HG02623 (cell line): ENCODE results near the gene P3R3URF.

Experiments used
- ATAC-seq: cut with Tn5 transposase; IDR thresholded peaks from one replicate; pipeline ENCODE4 v1.9.1; 2021; ENCODE audit warnings: moderate library complexity; ENCODE audit not compliant: unreplicated experiment

Gene P3R3URF

DNA sequence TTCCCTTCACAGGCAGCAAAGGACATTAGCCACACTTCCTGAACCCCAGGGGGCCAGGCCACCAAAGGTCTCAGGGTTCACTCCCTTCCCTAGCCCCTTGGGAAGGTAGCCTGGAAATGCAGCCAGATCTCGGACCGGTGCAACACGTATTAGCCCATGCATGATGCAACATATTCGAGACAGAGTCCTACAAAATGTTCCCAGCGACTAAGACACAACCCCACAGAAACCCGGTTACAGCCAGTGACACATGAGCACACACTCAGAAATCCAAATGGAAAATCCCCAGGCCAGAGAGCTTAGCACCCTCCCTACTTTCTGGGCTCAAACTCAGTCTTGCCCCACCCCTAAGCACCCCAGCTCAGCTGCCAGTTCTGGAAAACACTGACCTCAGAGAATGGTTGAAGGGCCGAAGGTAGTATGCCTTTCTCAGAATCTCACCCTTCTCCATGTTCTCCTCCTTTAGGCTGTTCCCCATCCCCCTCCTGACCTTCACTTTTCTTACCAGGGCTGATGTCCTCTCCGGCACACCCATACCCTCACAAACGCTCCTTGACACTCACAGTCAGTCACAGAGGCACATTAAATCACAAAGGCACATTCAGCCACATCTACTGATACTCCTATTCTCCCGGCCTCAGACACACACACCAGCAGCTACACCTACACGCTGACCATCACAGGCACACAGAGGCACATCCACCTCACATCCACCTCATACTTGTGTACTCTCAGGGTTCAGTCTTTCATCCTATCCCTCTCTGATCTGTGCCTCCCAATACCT, 1.6 kb downstream of the P3R3URF start, which contains the start of gene TSPAN1:
Gene TSPAN1, plus strand, starts transcription at position 640 of the 784 bp plus-strand sequence. CDS start 6,021 bp downstream, outside the sequence.
- ATAC-seq, result no peak

GRCh38 chr1:46173361-46173856, 2.9 kb downstream of the P3R3URF start:
- no peak for ATAC-seq

DNA sequence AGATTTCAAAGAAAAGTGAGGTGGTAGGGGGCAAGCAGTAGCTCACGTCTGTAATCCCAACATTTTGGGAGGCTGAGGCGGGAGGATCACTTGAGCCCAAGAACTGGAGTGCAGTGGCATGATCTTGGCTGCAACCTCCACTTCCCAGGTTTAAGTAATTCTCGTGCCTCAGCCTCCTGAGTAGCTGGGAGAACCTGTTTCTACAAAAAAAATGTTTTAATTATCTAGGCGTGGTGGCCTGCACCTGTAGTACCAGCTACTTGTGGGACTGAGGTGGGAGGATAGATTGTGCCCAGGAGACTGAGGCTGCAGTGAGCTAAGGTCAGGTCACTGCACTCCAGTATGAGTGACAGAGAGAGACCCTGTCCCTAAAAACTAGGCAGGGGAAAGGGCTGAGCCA, 4.0 kb downstream of the P3R3URF start:
- no peak for ATAC-seq

- no peak for ATAC-seq
These were observed 4.4 kb downstream of the P3R3URF start for GRCh38 chr1:46171871-46172270.

- no peak for ATAC-seq
These were observed 4.9 kb downstream of the P3R3URF start for GRCh38 chr1:46171351-46171750.

DNA sequence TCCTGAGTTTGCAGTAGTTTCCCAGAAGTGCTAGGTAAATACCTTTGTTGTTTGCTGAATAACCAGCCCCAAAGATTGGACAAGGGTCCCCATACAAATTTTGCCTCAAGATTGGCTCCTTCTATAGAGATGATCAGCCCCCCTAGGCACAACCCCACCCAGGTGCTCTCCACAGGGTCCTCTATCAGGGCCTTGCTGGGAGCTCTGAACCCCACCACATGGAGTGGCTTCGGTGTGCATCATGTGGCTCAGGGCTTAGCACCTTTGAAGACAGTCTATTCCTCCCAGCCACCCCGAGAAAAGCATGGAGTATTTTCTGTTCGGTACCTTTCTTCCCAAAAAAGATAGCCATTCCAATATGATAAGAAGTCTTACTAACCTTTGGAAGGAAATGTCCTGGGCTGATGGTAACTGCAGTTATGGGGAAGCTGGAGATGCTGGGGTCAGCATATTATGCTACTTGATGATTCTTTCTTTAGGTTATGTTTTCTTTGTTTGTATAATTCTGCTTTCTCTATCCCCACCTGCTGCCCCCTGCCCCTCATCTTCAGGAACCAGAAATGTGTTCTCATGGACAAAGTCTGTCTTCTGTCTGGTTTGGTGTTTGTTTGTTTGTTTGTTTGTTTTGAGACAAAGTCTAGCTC, 6.4 kb downstream of the P3R3URF start:
- ATAC-seq, result no peak

DNA sequence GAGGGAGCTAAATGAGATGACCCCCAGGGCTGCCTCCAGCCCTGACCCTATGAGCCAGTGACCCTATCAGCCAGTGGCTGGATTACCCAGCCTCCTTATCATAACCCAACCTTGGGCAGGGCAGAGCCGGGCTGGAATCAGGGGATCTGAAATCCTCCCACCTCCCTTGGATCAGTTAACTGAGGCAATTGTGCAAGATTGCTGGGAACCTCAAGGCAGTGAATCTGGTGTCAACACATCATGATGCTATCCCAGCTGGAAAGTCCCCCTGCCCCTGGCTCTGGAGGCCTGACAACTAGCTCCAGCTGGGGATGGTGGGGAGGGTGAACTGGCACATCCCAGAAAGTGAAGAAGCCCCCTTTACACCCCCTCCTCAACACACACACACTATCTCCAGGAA, 7.8 kb downstream of the P3R3URF start:
- ATAC-seq, result no peak

DNA sequence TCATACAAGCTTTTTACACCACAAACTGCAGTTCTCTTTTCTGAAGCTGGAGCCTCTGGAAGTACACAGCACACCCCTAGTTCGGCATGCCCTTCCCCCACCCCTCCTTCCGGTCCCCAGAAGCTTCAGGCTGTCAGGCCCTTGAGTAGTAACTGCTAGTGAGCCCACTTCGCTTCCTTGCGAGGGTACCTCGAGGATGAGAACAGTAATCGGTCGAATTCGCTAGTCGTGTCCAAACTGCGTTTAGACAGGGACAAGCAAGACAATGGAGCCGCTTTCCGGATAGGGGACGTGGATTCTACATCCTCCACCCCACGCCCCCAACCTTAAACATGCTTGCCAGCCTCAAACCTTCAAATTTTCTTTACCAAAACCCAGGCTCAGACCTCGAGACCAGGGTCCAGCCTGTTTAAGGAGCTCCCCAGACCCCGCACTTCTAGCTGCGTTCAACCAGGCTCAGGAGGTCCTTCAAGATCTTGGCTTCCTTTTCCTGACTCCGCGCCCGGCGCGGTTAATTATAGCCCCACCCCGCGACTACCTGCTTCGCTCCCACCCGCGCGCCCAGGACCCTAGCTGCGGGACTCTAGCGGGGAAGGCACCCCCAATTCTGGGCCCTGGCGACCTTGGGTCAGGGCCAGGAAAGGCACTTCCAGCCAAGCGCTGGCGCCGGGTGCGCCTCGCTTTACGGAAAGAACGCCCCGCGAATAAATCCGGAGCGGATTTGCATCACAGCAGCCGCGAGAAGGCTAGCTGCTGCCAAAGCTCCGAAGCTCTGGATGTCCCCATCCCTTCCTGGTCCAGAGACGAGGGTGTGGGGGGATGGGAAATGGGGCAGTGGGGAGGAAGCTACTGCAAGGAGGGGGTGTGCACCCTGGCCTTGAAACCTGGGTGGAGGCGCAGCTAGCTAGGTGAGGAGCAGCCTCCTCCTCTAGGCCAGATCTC, 9.5 kb downstream of the P3R3URF start:
- no peak for ATAC-seq

GRCh38 chr1:46160212-46160611, 16.1 kb downstream of the P3R3URF start:
- no peak for ATAC-seq

- no peak for ATAC-seq
These were observed 16.8 kb downstream of the P3R3URF start for GRCh38 chr1:46159516-46159915.

DNA sequence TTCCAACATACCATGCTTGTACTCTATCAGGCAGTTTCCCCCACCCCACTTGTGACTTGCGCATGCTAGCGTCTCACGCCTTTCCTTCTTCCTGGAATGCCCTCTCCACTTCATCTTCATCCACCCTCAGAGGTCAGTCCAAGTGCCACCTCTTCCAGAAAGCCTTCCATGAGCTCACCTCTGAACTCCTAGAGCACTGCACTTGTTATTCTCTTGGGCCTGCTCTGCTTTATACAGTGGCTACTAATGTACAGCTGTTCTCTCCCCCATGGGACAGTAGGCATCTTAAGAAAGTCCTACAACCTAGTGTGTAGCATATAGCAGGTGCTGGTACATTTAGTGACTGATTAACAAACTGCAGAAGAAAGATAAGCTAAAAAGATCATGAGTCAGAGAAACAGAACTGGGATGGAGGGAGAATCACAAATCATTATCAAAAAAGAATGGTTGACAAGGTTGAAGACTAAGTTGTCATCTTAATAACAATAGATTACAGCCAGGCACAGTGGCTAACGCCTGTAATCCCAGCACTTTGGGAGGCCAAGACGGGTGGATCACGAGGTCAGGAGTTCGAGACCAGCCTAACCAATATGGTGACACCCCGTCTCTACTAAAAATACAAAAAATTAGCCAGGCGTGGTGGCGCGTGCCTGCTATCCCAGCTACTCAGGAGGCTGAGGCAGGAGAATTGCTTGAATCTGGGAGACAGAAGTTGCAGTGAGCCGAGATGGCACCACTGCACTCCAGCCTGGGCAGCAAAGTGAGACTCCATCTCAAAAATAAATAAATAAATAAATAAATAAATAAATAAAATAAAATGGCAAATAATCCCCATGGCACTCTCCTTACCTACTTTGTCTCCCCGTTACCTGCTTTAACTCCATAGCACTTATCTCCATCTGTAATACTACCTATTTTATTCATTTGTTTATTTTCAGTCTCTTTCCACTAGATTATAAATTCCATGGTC, 17.7 kb downstream of the P3R3URF start:
- ATAC-seq, result no peak

DNA sequence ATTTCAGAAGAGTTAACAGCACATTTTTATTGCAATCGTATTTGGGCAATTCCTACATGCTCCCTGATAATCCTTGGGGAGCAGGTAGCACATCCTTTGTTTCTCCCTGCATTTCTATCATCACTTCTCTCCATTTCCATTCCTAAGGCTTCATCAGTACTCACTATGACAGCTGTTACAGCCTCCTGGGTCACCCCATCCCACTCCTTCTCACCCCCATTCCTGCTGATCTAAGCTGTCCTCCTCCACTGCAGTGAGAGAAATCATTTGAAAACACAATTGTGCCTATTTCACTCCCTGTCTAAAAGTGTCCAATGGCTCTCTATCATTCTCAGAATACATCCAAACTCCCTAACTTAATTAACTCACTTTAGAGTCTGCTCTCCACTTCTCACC, 18.4 kb downstream of the P3R3URF start:
- ATAC-seq, result no peak

DNA sequence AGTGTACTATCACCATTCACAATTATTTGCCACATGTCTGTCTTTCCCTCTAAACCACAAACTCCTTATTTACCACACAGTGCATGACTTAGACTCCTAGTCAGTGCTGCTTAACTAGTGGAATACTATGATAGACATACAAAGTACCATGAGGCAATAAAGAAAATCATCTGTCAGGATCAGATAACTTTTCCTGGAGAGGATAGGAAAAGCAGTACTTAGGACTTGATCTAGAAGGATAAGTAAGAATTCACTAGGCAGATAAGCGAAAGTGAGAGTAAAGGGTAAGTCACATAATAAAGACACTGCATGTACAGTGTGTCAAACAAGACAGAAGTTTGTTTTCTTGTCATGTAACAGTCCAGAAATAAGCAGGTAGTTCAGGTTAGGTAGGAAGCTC, 22.6 kb downstream of the P3R3URF start:
- no peak for ATAC-seq

- no peak for ATAC-seq
These were observed 23.1 kb downstream of the P3R3URF start for GRCh38 chr1:46153228-46153627.

- no peak for ATAC-seq
These were observed 24.3 kb downstream of the P3R3URF start for GRCh38 chr1:46152016-46152415.

GRCh38 chr1:46150085-46150484, 26.2 kb downstream of the P3R3URF start:
- ATAC-seq, result no peak

DNA sequence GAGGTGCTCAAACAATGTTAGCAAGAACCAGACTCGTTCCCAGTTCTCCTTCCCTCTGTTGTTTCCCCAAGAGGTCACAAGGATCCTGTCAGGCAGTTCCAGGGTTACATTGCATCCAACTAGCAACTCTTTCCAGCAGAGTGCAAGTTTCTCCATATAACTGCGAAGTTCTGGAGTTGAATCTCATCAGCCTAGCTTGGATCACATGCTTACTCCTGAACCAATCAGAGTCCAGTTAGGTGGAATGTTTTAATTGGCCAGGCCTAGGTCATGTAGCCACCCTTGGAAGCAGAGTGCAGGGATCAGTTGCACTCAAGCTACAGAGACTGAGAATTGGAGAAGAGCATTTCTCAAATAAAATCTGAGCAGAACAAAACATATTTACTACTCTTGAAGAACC, 28.0 kb downstream of the P3R3URF start:
- no peak for ATAC-seq

DNA sequence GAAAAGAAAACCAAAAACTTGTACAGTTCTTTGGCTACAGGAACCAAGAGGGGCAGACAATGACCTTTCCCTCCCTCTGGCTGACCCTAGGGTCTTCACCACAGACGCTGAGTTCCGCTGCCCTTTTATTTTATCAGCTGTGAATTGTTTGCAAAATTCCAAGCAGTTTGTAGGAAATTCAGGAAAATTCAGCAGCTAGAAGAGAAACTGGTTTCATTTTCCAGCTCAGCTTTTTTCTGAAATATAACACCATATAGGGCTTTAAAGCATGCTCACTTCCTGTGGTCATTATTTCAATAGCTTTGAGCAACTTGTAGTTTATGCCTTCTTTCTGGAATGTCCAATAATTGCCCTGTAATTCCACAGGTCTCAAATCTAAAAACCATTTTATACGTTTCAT, 38.4 kb downstream of the P3R3URF start:
- ATAC-seq, result no peak

GRCh38 chr1:46136711-46137110, 39.6 kb downstream of the P3R3URF start:
- no peak for ATAC-seq
